Measurements from ENCODE around the gene GBE1.

DNA sequence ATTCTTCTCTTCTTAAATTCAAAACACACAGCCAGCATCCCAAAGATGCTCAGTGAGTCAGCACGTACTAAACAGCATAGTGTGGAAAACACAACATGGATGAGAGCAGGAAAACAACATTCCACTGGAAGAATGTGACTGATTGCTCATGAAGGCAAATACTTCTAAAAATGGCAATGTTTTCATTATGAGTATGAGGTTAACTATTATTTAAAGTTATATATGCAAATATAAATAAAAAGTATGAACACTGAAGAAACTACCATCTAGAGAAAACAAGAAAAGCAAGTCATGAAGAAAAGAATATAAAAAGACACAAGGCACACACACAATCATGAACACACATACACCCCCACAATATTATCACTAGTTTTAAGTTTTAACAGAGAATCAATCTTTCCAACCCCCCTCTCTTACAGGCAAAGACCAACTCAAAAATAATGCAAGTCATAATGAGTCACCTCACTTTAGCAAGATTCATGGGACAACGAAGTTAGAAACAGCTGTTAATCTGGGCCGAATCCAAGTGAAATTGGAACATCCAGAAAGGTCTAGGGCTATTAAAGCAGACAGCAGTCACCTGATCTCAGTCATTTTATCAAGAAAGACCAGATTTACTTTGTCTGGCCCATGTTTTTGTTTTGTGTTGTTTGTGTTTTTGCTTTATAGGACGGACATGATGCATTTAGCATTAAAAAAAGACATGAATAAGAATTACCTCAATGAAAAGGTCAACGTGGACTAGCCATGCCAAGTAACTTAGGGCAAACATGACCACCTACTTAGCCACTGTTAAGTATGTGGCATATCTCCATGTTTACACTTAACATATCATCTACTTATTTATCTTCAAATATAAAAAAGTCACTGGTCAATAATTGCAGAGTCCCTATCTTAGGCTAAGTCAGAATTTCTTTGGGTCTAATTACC lies 18.1 kb downstream of the GBE1 start:
- TF ChIP-seq, protein P1, sequence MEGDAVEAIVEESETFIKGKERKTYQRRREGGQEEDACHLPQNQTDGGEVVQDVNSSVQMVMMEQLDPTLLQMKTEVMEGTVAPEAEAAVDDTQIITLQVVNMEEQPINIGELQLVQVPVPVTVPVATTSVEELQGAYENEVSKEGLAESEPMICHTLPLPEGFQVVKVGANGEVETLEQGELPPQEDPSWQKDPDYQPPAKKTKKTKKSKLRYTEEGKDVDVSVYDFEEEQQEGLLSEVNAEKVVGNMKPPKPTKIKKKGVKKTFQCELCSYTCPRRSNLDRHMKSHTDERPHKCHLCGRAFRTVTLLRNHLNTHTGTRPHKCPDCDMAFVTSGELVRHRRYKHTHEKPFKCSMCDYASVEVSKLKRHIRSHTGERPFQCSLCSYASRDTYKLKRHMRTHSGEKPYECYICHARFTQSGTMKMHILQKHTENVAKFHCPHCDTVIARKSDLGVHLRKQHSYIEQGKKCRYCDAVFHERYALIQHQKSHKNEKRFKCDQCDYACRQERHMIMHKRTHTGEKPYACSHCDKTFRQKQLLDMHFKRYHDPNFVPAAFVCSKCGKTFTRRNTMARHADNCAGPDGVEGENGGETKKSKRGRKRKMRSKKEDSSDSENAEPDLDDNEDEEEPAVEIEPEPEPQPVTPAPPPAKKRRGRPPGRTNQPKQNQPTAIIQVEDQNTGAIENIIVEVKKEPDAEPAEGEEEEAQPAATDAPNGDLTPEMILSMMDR (IDR thresholded peaks at IDR 0.05 in 4 of 5, conservative IDR thresholded peaks at IDR 0.05 in 1 of 5): no peak
- TF ChIP-seq POLR2A (IDR thresholded peaks at IDR 0.05): no peak

Data from gastrocnemius medialis (tissue), 4 donors.